HepG2 (cell line): ENCODE results near the gene TACO1. TPM values are rescaled to one million over a fixed set of nuclear protein-coding genes. Genes with fewer than 3 reads are reported as not detected.

Experiments
- GZF1 ChIP-seq: sonication (generic); formaldehyde crosslinking; IDR thresholded peaks from 2 replicates; pipeline ENCODE4 v1.5.1; 2020; ENCODE audit warnings: mild to moderate bottlenecking, missing genetic modification reagents
- POLR2A ChIP-seq, 2 experiments: IDR thresholded peaks; 2 replicates each; pipeline ENCODE4 v1.6.1; 2011; ENCODE audit warnings: low read depth in 2 of 2, low read length in 2 of 2, mild to moderate bottlenecking in 1 of 2, moderate library complexity in 1 of 2; ENCODE audit not compliant: insufficient read depth in 1 of 2
- ZKSCAN8 ChIP-seq: IDR thresholded peaks from 2 replicates; pipeline ENCODE4 v1.6.1; 2016; ENCODE audit warnings: borderline replicate concordance, missing genetic modification reagents, missing compliant biosample characterization
- ZNF644 ChIP-seq: IDR thresholded peaks from 2 replicates; pipeline ENCODE4 v1.6.1; 2016; ENCODE audit warnings: low read depth
- ZNF747 ChIP-seq: sonication (generic); formaldehyde crosslinking; IDR thresholded peaks from 2 replicates; pipeline ENCODE4 v1.8.1; 2023; ENCODE audit warnings: missing genetic modification reagents, mild to moderate bottlenecking, borderline replicate concordance
- ZNF75D ChIP-seq: sonication (generic); formaldehyde crosslinking; IDR thresholded peaks from 2 replicates; pipeline ENCODE4 v1.8.1; 2023; ENCODE audit warnings: missing genetic modification reagents, mild to moderate bottlenecking, borderline replicate concordance
- polyA plus RNA-seq, 8 experiments: library from polyadenylated mRNA; depleted of rRNA in 3 of 8; stranded (reverse) in 7 of 8; unstranded in 1 of 8; fragments of >200 nt; fragmentation: Illumina TruSeq in 4 of 8; extraction: Trizol in 4 of 8; gene quantifications; 2 replicates each; pipeline versions ENCODE4 v1.2.1 to v1.2.3, GENCODE V29; 2011 to 2016; ENCODE audit warnings: low read depth in 4 of 8, missing spikeins in 1 of 8, mixed read lengths in 1 of 8; ENCODE audit not compliant: insufficient read depth in 1 of 8
- total RNA-seq, 5 experiments: library from RNA; depleted of rRNA; stranded (reverse); fragments of >200 nt; fragmentation: Illumina TruSeq; extraction: Trizol; gene quantifications; 2 replicates each; pipeline ENCODE4 v1.2.3, GENCODE V29; 2016; ENCODE audit warnings: low read depth in 1 of 5
- TF ChIP-seq, protein P1 (sequence below): fragments of 450-650 bp; IDR thresholded peaks from 2 replicates; pipeline ENCODE4 v1.6.1; 2017; ENCODE audit warnings: mild to moderate bottlenecking
- TF ChIP-seq, protein P2 (sequence below): sonication (generic); formaldehyde crosslinking; IDR thresholded peaks from 2 replicates; pipeline ENCODE4 v1.4.0; 2020; ENCODE audit warnings: missing genetic modification reagents
- TF ChIP-seq, protein P3 (sequence below): sonication (generic); formaldehyde crosslinking; IDR thresholded peaks from 2 replicates; pipeline ENCODE4 v1.5.0; 2020; ENCODE audit warnings: mild to moderate bottlenecking, missing genetic modification reagents
- TF ChIP-seq, protein P4 (sequence below): sonication (generic); formaldehyde crosslinking; IDR thresholded peaks from 2 replicates; pipeline ENCODE4 v1.5.0; 2020; ENCODE audit warnings: mild to moderate bottlenecking, missing genetic modification reagents, borderline replicate concordance
- TF ChIP-seq, protein P5 (sequence below): sonication (generic); formaldehyde crosslinking; IDR thresholded peaks from 2 replicates; pipeline ENCODE4 v1.4.0; 2020; ENCODE audit warnings: missing genetic modification reagents; ENCODE audit errors: not compliant biosample characterization

TACO1 gene
- total and polyA plus RNA-seq, 2 of the 13 experiments (the other 11 are each of a cell fraction or from before 2014, with no cell fraction given) = 34.7 to 53.6 TPM

DNA sequence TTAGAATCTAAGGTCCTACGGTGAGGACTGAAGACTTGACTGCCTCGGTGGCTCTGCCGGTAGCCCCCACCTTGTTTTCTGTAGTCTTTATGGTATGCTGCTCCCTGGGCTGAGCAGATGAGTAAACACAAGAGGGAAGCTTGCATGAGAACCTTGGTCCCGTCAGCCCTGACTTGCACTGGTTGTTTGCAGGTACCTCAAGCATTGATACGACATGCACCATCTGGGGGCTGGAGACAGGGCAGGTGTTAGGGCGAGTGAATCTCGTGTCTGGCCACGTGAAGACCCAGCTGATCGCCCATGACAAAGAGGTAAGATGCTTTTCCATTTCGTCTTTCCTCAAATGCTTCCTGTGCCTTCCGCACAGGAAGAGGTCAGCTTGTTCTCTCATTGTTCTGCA is 21.1 kb upstream of the TACO1 start (continued):
- TF ChIP-seq ZKSCAN8 (CRISPR knock-in tag) (peak; percentile 69; the same call in 1 of the 2 replicates), ZNF747 (CRISPR knock-in tag) (no peak), ZNF644 (CRISPR knock-in tag) (peak; percentile 49; the same call in 1 of the 2 replicates), GZF1 (CRISPR knock-in tag) (no peak), ZNF75D (CRISPR knock-in tag) (no peak), POLR2A (IDR thresholded peaks at IDR 0.05; ENCODE audit: insufficient read depth in 1 of 2, low read depth in 2 of 2, low read length in 2 of 2) (no peak)
- TF ChIP-seq, protein P1, sequence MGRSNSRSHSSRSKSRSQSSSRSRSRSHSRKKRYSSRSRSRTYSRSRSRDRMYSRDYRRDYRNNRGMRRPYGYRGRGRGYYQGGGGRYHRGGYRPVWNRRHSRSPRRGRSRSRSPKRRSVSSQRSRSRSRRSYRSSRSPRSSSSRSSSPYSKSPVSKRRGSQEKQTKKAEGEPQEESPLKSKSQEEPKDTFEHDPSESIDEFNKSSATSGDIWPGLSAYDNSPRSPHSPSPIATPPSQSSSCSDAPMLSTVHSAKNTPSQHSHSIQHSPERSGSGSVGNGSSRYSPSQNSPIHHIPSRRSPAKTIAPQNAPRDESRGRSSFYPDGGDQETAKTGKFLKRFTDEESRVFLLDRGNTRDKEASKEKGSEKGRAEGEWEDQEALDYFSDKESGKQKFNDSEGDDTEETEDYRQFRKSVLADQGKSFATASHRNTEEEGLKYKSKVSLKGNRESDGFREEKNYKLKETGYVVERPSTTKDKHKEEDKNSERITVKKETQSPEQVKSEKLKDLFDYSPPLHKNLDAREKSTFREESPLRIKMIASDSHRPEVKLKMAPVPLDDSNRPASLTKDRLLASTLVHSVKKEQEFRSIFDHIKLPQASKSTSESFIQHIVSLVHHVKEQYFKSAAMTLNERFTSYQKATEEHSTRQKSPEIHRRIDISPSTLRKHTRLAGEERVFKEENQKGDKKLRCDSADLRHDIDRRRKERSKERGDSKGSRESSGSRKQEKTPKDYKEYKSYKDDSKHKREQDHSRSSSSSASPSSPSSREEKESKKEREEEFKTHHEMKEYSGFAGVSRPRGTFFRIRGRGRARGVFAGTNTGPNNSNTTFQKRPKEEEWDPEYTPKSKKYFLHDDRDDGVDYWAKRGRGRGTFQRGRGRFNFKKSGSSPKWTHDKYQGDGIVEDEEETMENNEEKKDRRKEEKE = no peak
- TF ChIP-seq, protein P2, sequence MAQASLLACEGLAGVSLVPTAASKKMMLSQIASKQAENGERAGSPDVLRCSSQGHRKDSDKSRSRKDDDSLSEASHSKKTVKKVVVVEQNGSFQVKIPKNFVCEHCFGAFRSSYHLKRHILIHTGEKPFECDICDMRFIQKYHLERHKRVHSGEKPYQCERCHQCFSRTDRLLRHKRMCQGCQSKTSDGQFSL = no peak
- TF ChIP-seq, protein P3, sequence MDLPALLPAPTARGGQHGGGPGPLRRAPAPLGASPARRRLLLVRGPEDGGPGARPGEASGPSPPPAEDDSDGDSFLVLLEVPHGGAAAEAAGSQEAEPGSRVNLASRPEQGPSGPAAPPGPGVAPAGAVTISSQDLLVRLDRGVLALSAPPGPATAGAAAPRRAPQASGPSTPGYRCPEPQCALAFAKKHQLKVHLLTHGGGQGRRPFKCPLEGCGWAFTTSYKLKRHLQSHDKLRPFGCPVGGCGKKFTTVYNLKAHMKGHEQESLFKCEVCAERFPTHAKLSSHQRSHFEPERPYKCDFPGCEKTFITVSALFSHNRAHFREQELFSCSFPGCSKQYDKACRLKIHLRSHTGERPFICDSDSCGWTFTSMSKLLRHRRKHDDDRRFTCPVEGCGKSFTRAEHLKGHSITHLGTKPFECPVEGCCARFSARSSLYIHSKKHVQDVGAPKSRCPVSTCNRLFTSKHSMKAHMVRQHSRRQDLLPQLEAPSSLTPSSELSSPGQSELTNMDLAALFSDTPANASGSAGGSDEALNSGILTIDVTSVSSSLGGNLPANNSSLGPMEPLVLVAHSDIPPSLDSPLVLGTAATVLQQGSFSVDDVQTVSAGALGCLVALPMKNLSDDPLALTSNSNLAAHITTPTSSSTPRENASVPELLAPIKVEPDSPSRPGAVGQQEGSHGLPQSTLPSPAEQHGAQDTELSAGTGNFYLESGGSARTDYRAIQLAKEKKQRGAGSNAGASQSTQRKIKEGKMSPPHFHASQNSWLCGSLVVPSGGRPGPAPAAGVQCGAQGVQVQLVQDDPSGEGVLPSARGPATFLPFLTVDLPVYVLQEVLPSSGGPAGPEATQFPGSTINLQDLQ (CRISPR knock-in tag) = no peak
- TF ChIP-seq, protein P4, sequence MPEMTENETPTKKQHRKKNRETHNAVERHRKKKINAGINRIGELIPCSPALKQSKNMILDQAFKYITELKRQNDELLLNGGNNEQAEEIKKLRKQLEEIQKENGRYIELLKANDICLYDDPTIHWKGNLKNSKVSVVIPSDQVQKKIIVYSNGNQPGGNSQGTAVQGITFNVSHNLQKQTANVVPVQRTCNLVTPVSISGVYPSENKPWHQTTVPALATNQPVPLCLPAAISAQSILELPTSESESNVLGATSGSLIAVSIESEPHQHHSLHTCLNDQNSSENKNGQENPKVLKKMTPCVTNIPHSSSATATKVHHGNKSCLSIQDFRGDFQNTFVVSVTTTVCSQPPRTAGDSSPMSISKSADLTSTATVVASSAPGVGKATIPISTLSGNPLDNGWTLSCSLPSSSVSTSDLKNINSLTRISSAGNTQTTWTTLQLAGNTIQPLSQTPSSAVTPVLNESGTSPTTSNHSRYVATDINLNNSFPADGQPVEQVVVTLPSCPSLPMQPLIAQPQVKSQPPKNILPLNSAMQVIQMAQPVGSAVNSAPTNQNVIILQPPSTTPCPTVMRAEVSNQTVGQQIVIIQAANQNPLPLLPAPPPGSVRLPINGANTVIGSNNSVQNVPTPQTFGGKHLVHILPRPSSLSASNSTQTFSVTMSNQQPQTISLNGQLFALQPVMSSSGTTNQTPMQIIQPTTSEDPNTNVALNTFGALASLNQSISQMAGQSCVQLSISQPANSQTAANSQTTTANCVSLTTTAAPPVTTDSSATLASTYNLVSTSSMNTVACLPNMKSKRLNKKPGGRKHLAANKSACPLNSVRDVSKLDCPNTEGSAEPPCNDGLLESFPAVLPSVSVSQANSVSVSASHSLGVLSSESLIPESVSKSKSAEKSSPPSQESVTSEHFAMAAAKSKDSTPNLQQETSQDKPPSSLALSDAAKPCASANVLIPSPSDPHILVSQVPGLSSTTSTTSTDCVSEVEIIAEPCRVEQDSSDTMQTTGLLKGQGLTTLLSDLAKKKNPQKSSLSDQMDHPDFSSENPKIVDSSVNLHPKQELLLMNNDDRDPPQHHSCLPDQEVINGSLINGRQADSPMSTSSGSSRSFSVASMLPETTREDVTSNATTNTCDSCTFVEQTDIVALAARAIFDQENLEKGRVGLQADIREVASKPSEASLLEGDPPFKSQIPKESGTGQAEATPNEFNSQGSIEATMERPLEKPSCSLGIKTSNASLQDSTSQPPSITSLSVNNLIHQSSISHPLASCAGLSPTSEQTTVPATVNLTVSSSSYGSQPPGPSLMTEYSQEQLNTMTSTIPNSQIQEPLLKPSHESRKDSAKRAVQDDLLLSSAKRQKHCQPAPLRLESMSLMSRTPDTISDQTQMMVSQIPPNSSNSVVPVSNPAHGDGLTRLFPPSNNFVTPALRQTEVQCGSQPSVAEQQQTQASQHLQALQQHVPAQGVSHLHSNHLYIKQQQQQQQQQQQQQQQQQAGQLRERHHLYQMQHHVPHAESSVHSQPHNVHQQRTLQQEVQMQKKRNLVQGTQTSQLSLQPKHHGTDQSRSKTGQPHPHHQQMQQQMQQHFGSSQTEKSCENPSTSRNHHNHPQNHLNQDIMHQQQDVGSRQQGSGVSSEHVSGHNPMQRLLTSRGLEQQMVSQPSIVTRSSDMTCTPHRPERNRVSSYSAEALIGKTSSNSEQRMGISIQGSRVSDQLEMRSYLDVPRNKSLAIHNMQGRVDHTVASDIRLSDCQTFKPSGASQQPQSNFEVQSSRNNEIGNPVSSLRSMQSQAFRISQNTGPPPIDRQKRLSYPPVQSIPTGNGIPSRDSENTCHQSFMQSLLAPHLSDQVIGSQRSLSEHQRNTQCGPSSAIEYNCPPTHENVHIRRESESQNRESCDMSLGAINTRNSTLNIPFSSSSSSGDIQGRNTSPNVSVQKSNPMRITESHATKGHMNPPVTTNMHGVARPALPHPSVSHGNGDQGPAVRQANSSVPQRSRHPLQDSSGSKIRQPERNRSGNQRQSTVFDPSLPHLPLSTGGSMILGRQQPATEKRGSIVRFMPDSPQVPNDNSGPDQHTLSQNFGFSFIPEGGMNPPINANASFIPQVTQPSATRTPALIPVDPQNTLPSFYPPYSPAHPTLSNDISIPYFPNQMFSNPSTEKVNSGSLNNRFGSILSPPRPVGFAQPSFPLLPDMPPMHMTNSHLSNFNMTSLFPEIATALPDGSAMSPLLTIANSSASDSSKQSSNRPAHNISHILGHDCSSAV = no peak
- TF ChIP-seq, protein P5, sequence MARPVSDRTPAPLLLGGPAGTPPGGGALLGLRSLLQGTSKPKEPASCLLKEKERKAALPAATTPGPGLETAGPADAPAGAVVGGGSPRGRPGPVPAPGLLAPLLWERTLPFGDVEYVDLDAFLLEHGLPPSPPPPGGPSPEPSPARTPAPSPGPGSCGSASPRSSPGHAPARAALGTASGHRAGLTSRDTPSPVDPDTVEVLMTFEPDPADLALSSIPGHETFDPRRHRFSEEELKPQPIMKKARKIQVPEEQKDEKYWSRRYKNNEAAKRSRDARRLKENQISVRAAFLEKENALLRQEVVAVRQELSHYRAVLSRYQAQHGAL (CRISPR knock-in tag) = no peak
